HepG2 (cell line): ENCODE data around the gene ANKZF1. TPM values are rescaled to one million over a fixed set of nuclear protein-coding genes. Genes with fewer than 3 reads are reported as not detected.

ENCODE experiments used
- AGO2 ChIP-seq: fragments of 200-400 bp; formaldehyde crosslinking; optimal IDR thresholded peaks from 2 replicates; pipeline ENCODE3; 2017; ENCODE audit warnings: mild to moderate bottlenecking, low read depth, low read length, moderate library complexity
- DMTF1 ChIP-seq: sonication (generic); formaldehyde crosslinking; IDR thresholded peaks from 2 replicates; pipeline ENCODE4 v1.4.0; 2020; ENCODE audit warnings: mild to moderate bottlenecking, missing genetic modification reagents
- ELF4 ChIP-seq: sonication (generic); formaldehyde crosslinking; IDR thresholded peaks from 2 replicates; pipeline ENCODE4 v1.5.0; 2020; ENCODE audit warnings: missing genetic modification reagents, mild to moderate bottlenecking, moderate library complexity, borderline replicate concordance
- ERF ChIP-seq: IDR thresholded peaks from 2 replicates; pipeline ENCODE4 v1.6.1; 2018; ENCODE audit warnings: missing biosample characterization, missing genetic modification reagents
- IRX3 ChIP-seq: sonication (generic); formaldehyde crosslinking; IDR thresholded peaks from 2 replicates; pipeline ENCODE4 v1.8.1; 2023; ENCODE audit warnings: mild to moderate bottlenecking, low read depth, missing genetic modification reagents, borderline replicate concordance
- JUN ChIP-seq: sonication (generic); formaldehyde crosslinking; IDR thresholded peaks from 2 replicates; pipeline ENCODE4 v1.4.0; 2020; ENCODE audit warnings: mild to moderate bottlenecking, missing genetic modification reagents
- KAT8 ChIP-seq: IDR thresholded peaks from 2 replicates; pipeline ENCODE4 v1.6.1; 2016; ENCODE audit warnings: missing genetic modification reagents, missing compliant biosample characterization
- KDM6A ChIP-seq: IDR thresholded peaks from 2 replicates; pipeline ENCODE4 v1.6.1; 2016; ENCODE audit warnings: low read depth
- NBN ChIP-seq: fragments of 450-650 bp; conservative IDR thresholded peaks from 2 replicates; pipeline ENCODE4 v1.6.1; 2017
- NCOA1 ChIP-seq: sonication (generic); formaldehyde crosslinking; IDR thresholded peaks from 2 replicates; pipeline ENCODE4 v1.9.0; 2021; ENCODE audit warnings: missing genetic modification reagents
- PHF21A ChIP-seq: sonication (generic); formaldehyde crosslinking; IDR thresholded peaks from 2 replicates; pipeline ENCODE4 v1.5.0; 2020; ENCODE audit warnings: mild to moderate bottlenecking, missing genetic modification reagents
- REST ChIP-seq, 2 experiments: IDR thresholded peaks; 2 replicates each; pipeline ENCODE4 v1.6.1; 2011 to 2012; ENCODE audit warnings: low read length in 2 of 2, borderline replicate concordance in 1 of 2, low read depth in 1 of 2, mild to moderate bottlenecking in 1 of 2, moderate library complexity in 1 of 2
- TAF15 ChIP-seq: fragments of 200-400 bp; formaldehyde crosslinking; IDR thresholded peaks from one replicate; pipeline ENCODE4 v1.6.1; 2018; ENCODE audit warnings: mild to moderate bottlenecking, low read depth, low read length; ENCODE audit not compliant: poor library complexity, severe bottlenecking
- YEATS4 ChIP-seq: sonication (generic); formaldehyde crosslinking; IDR thresholded peaks from 2 replicates; pipeline ENCODE4 v1.4.0; 2020; ENCODE audit warnings: missing genetic modification reagents, borderline replicate concordance
- ZBTB43 ChIP-seq: sonication (generic); formaldehyde crosslinking; conservative IDR thresholded peaks from 2 replicates; pipeline ENCODE4 v1.4.0; 2020; ENCODE audit warnings: missing genetic modification reagents
- ZIK1 ChIP-seq: sonication (generic); formaldehyde crosslinking; IDR thresholded peaks from 2 replicates; pipeline ENCODE4 v1.5.0; 2020; ENCODE audit warnings: mild to moderate bottlenecking, low read depth, missing genetic modification reagents, borderline replicate concordance
- ZNF224 ChIP-seq: sonication (generic); formaldehyde crosslinking; IDR thresholded peaks from 2 replicates; pipeline ENCODE4 v1.5.0; 2020; ENCODE audit warnings: mild to moderate bottlenecking, missing genetic modification reagents
- ZNF296 ChIP-seq: sonication (generic); formaldehyde crosslinking; conservative IDR thresholded peaks from 2 replicates; pipeline ENCODE4 v1.5.0; 2020; ENCODE audit warnings: mild to moderate bottlenecking, missing genetic modification reagents
- ZNF331 ChIP-seq: sonication (generic); formaldehyde crosslinking; IDR thresholded peaks from 2 replicates; pipeline ENCODE4 v1.4.0; 2020; ENCODE audit warnings: missing genetic modification reagents
- ZNF484 ChIP-seq: sonication (generic); formaldehyde crosslinking; IDR thresholded peaks from 2 replicates; pipeline ENCODE4 v1.5.1; 2020; ENCODE audit warnings: mild to moderate bottlenecking, low read depth, missing genetic modification reagents, borderline replicate concordance
- ZNF563 ChIP-seq: sonication (generic); formaldehyde crosslinking; IDR thresholded peaks from 2 replicates; pipeline ENCODE4 v1.8.0; 2022; ENCODE audit warnings: mild to moderate bottlenecking, moderate library complexity, missing genetic modification reagents
- ZNF781 ChIP-seq: sonication (generic); formaldehyde crosslinking; IDR thresholded peaks from 2 replicates; pipeline ENCODE4 v1.5.1; 2020; ENCODE audit warnings: borderline replicate concordance, mild to moderate bottlenecking, missing genetic modification reagents; ENCODE audit errors: not compliant biosample characterization
- ZNF891 ChIP-seq: sonication (generic); formaldehyde crosslinking; IDR thresholded peaks from 2 replicates; pipeline ENCODE4 v1.5.0; 2020; ENCODE audit warnings: mild to moderate bottlenecking, missing genetic modification reagents
- polyA plus RNA-seq, 8 experiments: library from polyadenylated mRNA; depleted of rRNA in 3 of 8; stranded (reverse) in 7 of 8; unstranded in 1 of 8; fragments of >200 nt; fragmentation: Illumina TruSeq in 4 of 8; extraction: Trizol in 4 of 8; gene quantifications; 2 replicates each; pipeline versions ENCODE4 v1.2.1 to v1.2.3, GENCODE V29; 2011 to 2016; ENCODE audit warnings: low read depth in 4 of 8, missing spikeins in 1 of 8, mixed read lengths in 1 of 8; ENCODE audit not compliant: insufficient read depth in 1 of 8
- total RNA-seq, 5 experiments: library from RNA; depleted of rRNA; stranded (reverse); fragments of >200 nt; fragmentation: Illumina TruSeq; extraction: Trizol; gene quantifications; 2 replicates each; pipeline ENCODE4 v1.2.3, GENCODE V29; 2016; ENCODE audit warnings: low read depth in 1 of 5

The ANKZF1 gene
- total and polyA plus RNA-seq, 2 of the 13 experiments (the other 11 are each of a cell fraction or from before 2014, with no cell fraction given), result 25.3 to 128 TPM

- peak in 1 of 2 experiments; percentile 80; a peak in 1 of 4 replicates for TF ChIP-seq REST (IDR thresholded peaks at IDR 0.05; ENCODE audit: borderline replicate concordance in 1 of 2, low read depth in 1 of 2, low read length in 2 of 2)
- TF ChIP-seq DMTF1 (CRISPR knock-in tag), result no peak
- peak; percentile 88 for TF ChIP-seq KAT8 (CRISPR knock-in tag)
- peak; percentile 92 for TF ChIP-seq YEATS4 (CRISPR knock-in tag)
- peak; percentile 73 for TF ChIP-seq ZBTB43
- peak; percentile 70; the same call in 1 of the 2 replicates for TF ChIP-seq ZNF224 (CRISPR knock-in tag)
- no peak for TF ChIP-seq ZNF296 (CRISPR knock-in tag)
- 0 out of 2 replicates have a peak, but pooled peaks have one; percentile 83 for TF ChIP-seq ZNF331 (CRISPR knock-in tag)
- peak; percentile 12; the same call in 1 of the 2 replicates for TF ChIP-seq JUN (CRISPR knock-in tag)
- TF ChIP-seq IRX3, result no peak
- peak; percentile 92 for TF ChIP-seq ZNF891 (CRISPR knock-in tag)
- TF ChIP-seq TAF15, result peak; percentile 52
- TF ChIP-seq PHF21A, result peak; percentile 81
- TF ChIP-seq NCOA1 (CRISPR knock-in tag), result no peak
- no peak for TF ChIP-seq KDM6A (CRISPR knock-in tag)
- peak; percentile 61 for TF ChIP-seq ZIK1 (CRISPR knock-in tag)
- no peak for TF ChIP-seq NBN
- peak; percentile 81 for TF ChIP-seq ZNF781 (CRISPR knock-in tag)
- peak; percentile 83 for TF ChIP-seq ZNF563
- no peak for TF ChIP-seq ZNF484 (CRISPR knock-in tag)
- TF ChIP-seq ERF (CRISPR knock-in tag), result peak; percentile 83
- 0 out of 2 replicates have a peak, but pooled peaks have one; percentile 34 for TF ChIP-seq ELF4 (CRISPR knock-in tag)
- no peak for TF ChIP-seq AGO2
Observed at GRCh38 chr2:219229305-219230058, at the start of gene ANKZF1, which contains the start of gene ATG9A (continued).
